H1 (cell line): ENCODE results near the gene TRIM60. TPM values are rescaled to one million over a fixed set of nuclear protein-coding genes. Genes with fewer than 3 reads are reported as not detected.
A peak's percentile ranks its signal among the peaks of the same experiment; 100 is the strongest.

Experiments
- CTCF ChIA-PET: fragments of 300-600 bp; sonication (Branson Sonifier 250); formaldehyde crosslinking; loops from one replicate; lab custom pipeline; 2021; ENCODE audit not compliant: partially characterized antibody; lab: Charles Lee
- POLR2A ChIA-PET: fragments of 300-600 bp; sonication (Branson Sonifier 250); formaldehyde crosslinking; loops from one replicate; lab custom pipeline; 2021; ENCODE audit warnings: inconsistent platforms; ENCODE audit not compliant: partially characterized antibody; lab: Charles Lee
- DNase-seq, 2 experiments: peaks; one replicate each; pipeline versions ENCODE4 v3.0.0 to v3.0.0-alpha.2; 2010 to 2022; ENCODE audit warnings: low spot score in 2 of 2, low read depth in 1 of 2, mixed read lengths in 1 of 2
- FAIRE-seq: peaks from 2 replicates; lab custom pipeline; 2011; peaks lifted over from hg19 to GRCh38; lab: Jason Lieb, UNC
- H2AFZ ChIP-seq: 2 replicates; pipeline ENCODE4 v1.8.1; 2012; ENCODE audit warnings: low read length, inconsistent platforms
- H2AK5ac ChIP-seq: 2 replicates; pipeline ENCODE4 v1.6.1; 2013; ENCODE audit warnings: low read depth, low read length
- H2BK120ac ChIP-seq: replicated peaks from 2 replicates; pipeline ENCODE3; 2013; ENCODE audit warnings: low read depth, low read length, inconsistent platforms
- H2BK12ac ChIP-seq: 2 replicates; pipeline ENCODE4 v1.6.1; 2013; ENCODE audit warnings: low read depth, low read length
- H2BK15ac ChIP-seq: 2 replicates; pipeline ENCODE4 v1.6.1; 2013; ENCODE audit warnings: low read length
- H2BK20ac ChIP-seq: 2 replicates; pipeline ENCODE4 v1.6.1; 2013; ENCODE audit warnings: low read length
- H2BK5ac ChIP-seq: 2 replicates; pipeline ENCODE4 v1.6.1; 2013; ENCODE audit warnings: low read depth, low read length
- H3K14ac ChIP-seq: 2 replicates; pipeline ENCODE4 v1.6.1; 2013; ENCODE audit warnings: inconsistent platforms; ENCODE audit not compliant: insufficient read length
- H3K18ac ChIP-seq: 2 replicates; pipeline ENCODE4 v1.6.1; 2013; ENCODE audit warnings: low read length; ENCODE audit errors: extremely low read depth
- H3K23ac ChIP-seq: 2 replicates; pipeline ENCODE4 v1.6.1; 2013; ENCODE audit warnings: inconsistent platforms; ENCODE audit not compliant: insufficient read length
- H3K23me2 ChIP-seq: 2 replicates; pipeline ENCODE4 v1.6.1; 2013; ENCODE audit warnings: low read depth, low read length
- H3K27ac ChIP-seq: 2 replicates; pipeline ENCODE4 v1.6.1; 2011; ENCODE audit warnings: low read depth, low read length, inconsistent platforms
- H3K27me3 ChIP-seq, 4 experiments: replicated peaks in 1 of 4; 1 replicate in 1 of 4; 2 replicates in 3 of 4; pipeline versions ENCODE4 v1.6.1 to v1.8.1; 2011 to 2013; ENCODE audit warnings: low read length in 3 of 4, mild to moderate bottlenecking in 3 of 4, inconsistent platforms in 2 of 4, mixed read lengths in 2 of 4, moderate library complexity in 1 of 4; ENCODE audit not compliant: control insufficient read depth in 3 of 4, insufficient read depth in 3 of 4; ENCODE audit errors: extremely low read depth in 1 of 4
- H3K36me3 ChIP-seq, 4 experiments: 2 replicates each; pipeline versions ENCODE4 v1.6.1 to v1.8.1; 2011 to 2013; ENCODE audit warnings: mild to moderate bottlenecking in 4 of 4, low read length in 3 of 4, moderate library complexity in 2 of 4, control low read depth in 1 of 4, inconsistent platforms in 1 of 4; ENCODE audit not compliant: insufficient read depth in 4 of 4, control insufficient read depth in 2 of 4
- H3K4ac ChIP-seq: replicated peaks from 2 replicates; pipeline ENCODE3; 2013; ENCODE audit warnings: low read length, low read depth, mixed read lengths, inconsistent platforms; ENCODE audit not compliant: insufficient read length
- H3K4me1 ChIP-seq, 4 experiments: replicated peaks in 1 of 4; 1 replicate in 1 of 4; 2 replicates in 3 of 4; pipeline versions ENCODE4 v1.6.1 to v1.8.1; 2011 to 2013; ENCODE audit warnings: low read length in 3 of 4, inconsistent platforms in 2 of 4, mixed read lengths in 1 of 4; ENCODE audit not compliant: insufficient read depth in 4 of 4, control insufficient read depth in 3 of 4
- H3K4me2 ChIP-seq, 2 experiments: 2 replicates each; pipeline versions ENCODE4 v1.6.1 to v1.8.1; 2011 to 2013; ENCODE audit warnings: low read depth in 2 of 2, low read length in 2 of 2, control low read depth in 1 of 2, inconsistent platforms in 1 of 2, mild to moderate bottlenecking in 1 of 2; ENCODE audit not compliant: insufficient read depth in 1 of 2
- H3K4me3 ChIP-seq, 4 experiments: fragments of 200-600, 300-600 bp in 1 of 4; sonication (generic), shearing (Covaris generic), sonication (Bioruptor Twin) in 1 of 4; 2 replicates each; pipeline versions ENCODE4 v1.5.1 to v1.8.1; 2011 to 2016; ENCODE audit warnings: low read length in 4 of 4, low read depth in 3 of 4, control low read depth in 2 of 4, inconsistent platforms in 2 of 4, mild to moderate bottlenecking in 2 of 4, mixed read lengths in 1 of 4, moderate library complexity in 1 of 4; ENCODE audit not compliant: insufficient read depth in 2 of 4; ENCODE audit errors: extremely low read depth in 1 of 4
- H3K56ac ChIP-seq: replicated peaks from 2 replicates; pipeline ENCODE3; 2013; ENCODE audit warnings: low read depth, mild to moderate bottlenecking, mixed read lengths, low read length, inconsistent platforms; ENCODE audit not compliant: insufficient read length
- H3K79me1 ChIP-seq: 2 replicates; pipeline ENCODE4 v1.6.1; 2013; ENCODE audit warnings: low read depth, low read length, control low read depth
- H3K79me2 ChIP-seq, 2 experiments: 2 replicates each; pipeline versions ENCODE4 v1.6.1 to v1.8.1; 2012 to 2013; ENCODE audit warnings: low read length in 2 of 2, mild to moderate bottlenecking in 2 of 2, inconsistent platforms in 1 of 2; ENCODE audit not compliant: insufficient read depth in 2 of 2, control insufficient read depth in 1 of 2
- H3K9ac ChIP-seq, 4 experiments: replicated peaks in 1 of 4; 1 replicate in 1 of 4; 2 replicates in 3 of 4; pipeline versions ENCODE4 v1.6.1 to v1.8.1; 2011 to 2013; ENCODE audit warnings: low read depth in 3 of 4, low read length in 3 of 4, control low read depth in 2 of 4, mild to moderate bottlenecking in 2 of 4, moderate library complexity in 2 of 4, inconsistent platforms in 1 of 4; ENCODE audit errors: extremely low read depth in 1 of 4
- H3K9me3 ChIP-seq, 2 experiments: 2 replicates each; pipeline versions ENCODE4 v1.6.1 to v1.8.1; 2012 to 2013; ENCODE audit warnings: mild to moderate bottlenecking in 2 of 2, moderate library complexity in 2 of 2, control low read depth in 1 of 2, inconsistent platforms in 1 of 2, low read depth in 1 of 2, low read length in 1 of 2, mixed read lengths in 1 of 2; ENCODE audit not compliant: insufficient read depth in 2 of 2
- H4K20me1 ChIP-seq, 2 experiments: replicated peaks in 1 of 2; 2 replicates each; pipeline versions ENCODE3 to v1.8.1; 2011 to 2013; ENCODE audit warnings: inconsistent platforms in 2 of 2, low read length in 2 of 2, mild to moderate bottlenecking in 1 of 2; ENCODE audit not compliant: insufficient read depth in 2 of 2, control insufficient read depth in 1 of 2
- H4K5ac ChIP-seq: 2 replicates; pipeline ENCODE4 v1.6.1; 2013; ENCODE audit warnings: low read length, low read depth, mixed read lengths, inconsistent platforms; ENCODE audit not compliant: insufficient read length
- H4K8ac ChIP-seq: 2 replicates; pipeline ENCODE4 v1.8.0; 2013; ENCODE audit warnings: mild to moderate bottlenecking, moderate library complexity, low read length, inconsistent platforms; ENCODE audit not compliant: insufficient read depth; ENCODE audit errors: extremely low read depth
- H4K91ac ChIP-seq: replicated peaks from 2 replicates; pipeline ENCODE3; 2013; ENCODE audit warnings: low read length, mixed read lengths, inconsistent platforms; ENCODE audit not compliant: insufficient read length
- CBX8 ChIP-seq: fragments of 300-800, 300-1000 bp; sonication (generic); IDR thresholded peaks from 2 replicates; pipeline ENCODE4 v1.7.1; 2016; ENCODE audit warnings: low read depth, low read length, borderline replicate concordance
- FOSL1 ChIP-seq: IDR thresholded peaks from 2 replicates; pipeline ENCODE4 v1.6.1; 2011; ENCODE audit warnings: mild to moderate bottlenecking, low read depth, low read length, moderate library complexity; ENCODE audit not compliant: insufficient read depth
- JUN ChIP-seq: IDR thresholded peaks from 2 replicates; pipeline ENCODE4 v1.6.1; 2011; ENCODE audit warnings: low read depth, mild to moderate bottlenecking, improper control_type of control experiment, low read length
- TEAD4 ChIP-seq: IDR thresholded peaks from 2 replicates; pipeline ENCODE4 v1.6.1; 2012; ENCODE audit warnings: low read depth, low read length, inconsistent platforms, mixed read lengths
- WGBS, 2 experiments: shearing (Covaris generic) in 1 of 2; methylation state at CpG; one replicate each; pipeline versions ENCODE4 v1.1.6 to v1.1.7; 2013 to 2015; ENCODE audit warnings: low lambda C conversion rate in 2 of 2, mixed read lengths in 2 of 2, inconsistent platforms in 1 of 2, low coverage in 1 of 2, missing lambda C conversion rate in 1 of 2; ENCODE audit not compliant: insufficient replicate concordance in 2 of 2, insufficient coverage in 1 of 2, insufficient read length in 1 of 2; ENCODE audit errors: extremely low coverage in 1 of 2, missing lambda C conversion rate in 1 of 2; 5-methylcytosine and 5-hydroxymethylcytosine counted together
- polyA plus RNA-seq, 7 experiments: library from polyadenylated mRNA; depleted of rRNA in 3 of 7; stranded (reverse) in 5 of 7; unstranded in 2 of 7; fragments of >200 nt in 5 of 7; fragments of 200-250 nt in 2 of 7; gene quantifications; 1 replicate in 5 of 7; 2 replicates in 1 of 7; 4 replicates in 1 of 7; pipeline versions ENCODE4 v1.2.1 to v1.2.3, GENCODE V29; 2011 to 2013; ENCODE audit warnings: missing spikeins in 2 of 7, mixed read lengths in 2 of 7
- total RNA-seq: library from RNA; stranded (reverse); fragmentation: NEBNext Ultra II Directional; extraction: Animal tissue kit (Norgen Biotek cat#: 25700); gene quantifications from 2 replicates; pipeline ENCODE4 v1.2.1, GENCODE V29; 2021

TRIM60 gene
- total and polyA plus RNA-seq, 2 of the 8 experiments (the other 6 are each of a cell fraction or from before 2014, with no cell fraction given), result not detected

GRCh38 chr4:165052627-165053026, 20.8 kb downstream of the TRIM60 start:
- Histone ChIP-seq H3K79me2 (no peaks in the 10 kb centered on the region), H2BK12ac (no peak overlapping the region), H3K79me1 (no peaks in the 10 kb centered on the region), H2BK15ac (no peak overlapping the region), H3K27me3 (no peaks in the 10 kb centered on the region), H3K27ac (no peak overlapping the region), H3K4me1 (no peaks in the 10 kb centered on the region), H4K8ac (0 out of 2 replicates have a peak overlapping the region, but pooled peaks have one; percentile 15), H3K23me2 (no peaks in the 10 kb centered on the region), H2BK20ac (no peak overlapping the region), H3K4me2 (no peak overlapping the region), H3K56ac (no peak overlapping the region), H3K18ac (no peak overlapping the region), H4K20me1 (no peaks in the 10 kb centered on the region), H3K14ac (no peak overlapping the region), H2AFZ (no peak overlapping the region), H3K4me3 (no peak overlapping the region), H2BK120ac (no peak overlapping the region), H3K9me3 (no peaks in the 10 kb centered on the region), H2BK5ac (no peak overlapping the region), H3K9ac (no peak overlapping the region), H3K36me3 (no peaks in the 10 kb centered on the region), H4K5ac (no peak overlapping the region), H3K23ac (no peak overlapping the region), H3K4ac (no peak overlapping the region), H4K91ac (no peak overlapping the region), H2AK5ac (no peak overlapping the region)
- ChIA-PET POLR2A (no interaction called here), CTCF (interaction anchor here (0.6 to 2.1 kb wide), 3 partner anchors 11 to 647 kb away, joined by 3 to 4 read pairs (median 3); no protein-coding TSS in a partner anchor)
- WGBS, 2 experiments, result 86% methylated on average over 3 of the region's 3 CpGs; no CpG with 5 or more reads in 1 of the 2 experiments
- FAIRE-seq (no peak), DNase-seq (no peak)
- TF ChIP-seq FOSL1 (no peak), CBX8 (no peak), JUN (no peak), TEAD4 (no peak)
